Activated CD4-positive, alpha-beta T cell treated with anti-CD3 and anti-CD28 coated beads for 36 hours (primary cell): Measurements from ENCODE around the gene FST. TPM values are rescaled to one million over a fixed set of nuclear protein-coding genes. Genes with fewer than 3 reads are reported as not detected.

Source experiments
- ATAC-seq: fragments of 200-7000 bp; cut with Tn5 transposase; one replicate; pipeline ENCODE4 v1.10.0; 2021; ENCODE audit warnings: mild to moderate bottlenecking, moderate library complexity
- CTCF ChIA-PET: fragments of 350-600 bp; sonication (Branson Sonifier 250); formaldehyde crosslinking; loops from one replicate; lab custom pipeline; 2021; ENCODE audit warnings: antibody characterized with exemption; lab: Charles Lee
- POLR2A ChIA-PET: fragments of 350-600 bp; sonication (Branson Sonifier 250); formaldehyde crosslinking; loops from one replicate; lab custom pipeline; 2021; ENCODE audit warnings: antibody characterized with exemption, inconsistent platforms; lab: Charles Lee
- DNase-seq: peaks from one replicate; pipeline ENCODE4 v3.0.0-alpha.2; 2020
- H3K27ac Mint-ChIP-seq: one replicate; pipeline ENCODE4 v1.8.0; 2021; ENCODE audit warnings: mixed read lengths
- H3K27me3 Mint-ChIP-seq: one replicate; pipeline ENCODE4 v1.8.0; 2021; ENCODE audit warnings: mixed read lengths
- H3K36me3 Mint-ChIP-seq: one replicate; pipeline ENCODE4 v1.8.0; 2021; ENCODE audit warnings: low read depth, mixed read lengths
- H3K4me1 Mint-ChIP-seq: one replicate; pipeline ENCODE4 v1.8.0; 2021; ENCODE audit warnings: mixed read lengths
- H3K4me3 Mint-ChIP-seq: one replicate; pipeline ENCODE4 v1.8.0; 2021; ENCODE audit warnings: mild to moderate bottlenecking, moderate library complexity, mixed read lengths
- H3K9me3 Mint-ChIP-seq: one replicate; pipeline ENCODE4 v1.8.0; 2021; ENCODE audit warnings: low read depth, mixed read lengths
- intact Hi-C, 2 experiments: fragments of 100-400 bp; cut with DNase I in 1 of 2; cut with micrococcal nuclease in 1 of 2; formaldehyde crosslinking; loops; one replicate each; pipeline versions ENCODE4 v1.14.2 to v1.15.1; 2022 to 2024; cut with DNase I, micrococcal nuclease
- total RNA-seq, 2 experiments: library from RNA; stranded (reverse); gene quantifications; one replicate each; pipeline ENCODE4 v1.2.3, GENCODE V29; 2021

The FST gene
- total RNA-seq, 2 experiments from 2014 or later = 0.43 to 0.54 TPM

GRCh38 chr5:53488195-53488722, 7.8 kb downstream of the FST start:
- no peak overlapping the region for H3K4me3 Mint-ChIP-seq
- H3K27me3 Mint-ChIP-seq = peaks cover 35% of the 10 kb centered on the region
- no peak overlapping the region for H3K27ac Mint-ChIP-seq
- CTCF ChIA-PET = no interaction called here
- POLR2A ChIA-PET = no interaction called here
- no peaks in the 10 kb centered on the region for H3K9me3 Mint-ChIP-seq
- no peaks in the 10 kb centered on the region for H3K36me3 Mint-ChIP-seq
- intact Hi-C loops = no loop called here
- DNase-seq = no peak
- H3K4me1 Mint-ChIP-seq = peaks cover 4% of the 10 kb centered on the region
- no peak for ATAC-seq

GRCh38 chr5:53490747-53491146, 10.3 kb downstream of the FST start:
- Mint-ChIP-seq H3K36me3 (no peaks in the 10 kb centered on the region), H3K27ac (no peak overlapping the region), H3K4me3 (no peak overlapping the region), H3K27me3 (peaks cover 40% of the 10 kb centered on the region), H3K4me1 (peaks cover 3% of the 10 kb centered on the region), H3K9me3 (peaks cover 4% of the 10 kb centered on the region)
- DNase-seq = no peak
- POLR2A ChIA-PET = no interaction called here
- no peak for ATAC-seq
- CTCF ChIA-PET = no interaction called here
- intact Hi-C loops = no loop called here

GRCh38 chr5:53501054-53501453, 20.6 kb downstream of the FST start:
- no peaks in the 10 kb centered on the region for H3K9me3 Mint-ChIP-seq
- DNase-seq = no peak
- H3K27me3 Mint-ChIP-seq = peaks cover 15% of the 10 kb centered on the region
- ATAC-seq = no peak
- H3K4me3 Mint-ChIP-seq = no peak overlapping the region
- no peaks in the 10 kb centered on the region for H3K36me3 Mint-ChIP-seq
- ChIA-PET CTCF (no interaction called here), POLR2A (no interaction called here)
- intact Hi-C loops = no loop called here
- H3K27ac Mint-ChIP-seq = no peak overlapping the region
- H3K4me1 Mint-ChIP-seq = no peaks in the 10 kb centered on the region

- peaks cover under 1% of the 10 kb centered on the region for H3K9me3 Mint-ChIP-seq
- H3K27me3 Mint-ChIP-seq = peaks cover 10% of the 10 kb centered on the region
- H3K4me1 Mint-ChIP-seq = no peaks in the 10 kb centered on the region
- ChIA-PET CTCF (no interaction called here), POLR2A (no interaction called here)
- ATAC-seq (no peak), DNase-seq (no peak)
- intact Hi-C loops = no loop called here
- no peaks in the 10 kb centered on the region for H3K36me3 Mint-ChIP-seq
- no peak overlapping the region for H3K4me3 Mint-ChIP-seq
- no peak overlapping the region for H3K27ac Mint-ChIP-seq
Observed at GRCh38 chr5:53503562-53504218, 23.3 kb downstream of the FST start.

- Mint-ChIP-seq H3K36me3 (no peaks in the 10 kb centered on the region), H3K27ac (no peak overlapping the region), H3K27me3 (peaks cover 5% of the 10 kb centered on the region), H3K9me3 (peaks cover 7% of the 10 kb centered on the region), H3K4me3 (no peak overlapping the region), H3K4me1 (no peaks in the 10 kb centered on the region)
- ATAC-seq (no peak), DNase-seq (no peak)
- ChIA-PET POLR2A (interaction anchor here (0.6 kb wide), 1 partner anchor 186 kb away, joined by 3 read pairs; no protein-coding TSS in a partner anchor), CTCF (no interaction called here)
- intact Hi-C loops = no loop called here
Observed at GRCh38 chr5:53507013-53507412, 26.6 kb downstream of the FST start.

- ATAC-seq (no peak), DNase-seq (no peak)
- Mint-ChIP-seq H3K4me3 (no peak overlapping the region), H3K36me3 (no peaks in the 10 kb centered on the region), H3K9me3 (peaks cover 7% of the 10 kb centered on the region), H3K27ac (no peak overlapping the region), H3K4me1 (no peaks in the 10 kb centered on the region), H3K27me3 (peaks cover 5% of the 10 kb centered on the region)
- intact Hi-C loops = no loop called here
- ChIA-PET POLR2A (no interaction called here), CTCF (interaction anchor here (0.6 kb wide), 1 partner anchor 71 kb away, joined by 3 read pairs; no protein-coding TSS in a partner anchor)
Observed at GRCh38 chr5:53508125-53508524, 27.7 kb downstream of the FST start.

GRCh38 chr5:53512539-53512938, 32.1 kb downstream of the FST start:
- ATAC-seq (no peak), DNase-seq (no peak)
- Mint-ChIP-seq H3K4me1 (no peaks in the 10 kb centered on the region), H3K27ac (no peak overlapping the region), H3K36me3 (no peaks in the 10 kb centered on the region), H3K9me3 (peaks cover 7% of the 10 kb centered on the region), H3K27me3 (peaks cover 6% of the 10 kb centered on the region), H3K4me3 (no peak overlapping the region)
- CTCF ChIA-PET = no interaction called here
- intact Hi-C loops = no loop called here
- POLR2A ChIA-PET = no interaction called here

GRCh38 chr5:53515988-53516387, 35.6 kb downstream of the FST start:
- ChIA-PET CTCF (interaction anchor here (0.7 kb wide), 1 partner anchor 311 kb away, joined by 3 read pairs; no protein-coding TSS in a partner anchor), POLR2A (no interaction called here)
- H3K27me3 Mint-ChIP-seq = peaks cover 19% of the 10 kb centered on the region
- H3K4me1 Mint-ChIP-seq = no peaks in the 10 kb centered on the region
- no peak for ATAC-seq
- no peaks in the 10 kb centered on the region for H3K36me3 Mint-ChIP-seq
- no peaks in the 10 kb centered on the region for H3K9me3 Mint-ChIP-seq
- intact Hi-C loops = no loop called here
- no peak overlapping the region for H3K4me3 Mint-ChIP-seq
- H3K27ac Mint-ChIP-seq = no peak overlapping the region
- DNase-seq = no peak

GRCh38 chr5:53520813-53521212, 40.4 kb downstream of the FST start:
- H3K9me3 Mint-ChIP-seq = peaks cover 3% of the 10 kb centered on the region
- no peaks in the 10 kb centered on the region for H3K4me1 Mint-ChIP-seq
- intact Hi-C loops = no loop called here
- no peak overlapping the region for H3K27ac Mint-ChIP-seq
- peaks cover 20% of the 10 kb centered on the region for H3K27me3 Mint-ChIP-seq
- DNase-seq (no peak), ATAC-seq (no peak)
- no peaks in the 10 kb centered on the region for H3K36me3 Mint-ChIP-seq
- POLR2A ChIA-PET = no interaction called here
- no peak overlapping the region for H3K4me3 Mint-ChIP-seq
- CTCF ChIA-PET = no interaction called here

Other genes starting within 250 kb of the FST start
- gene NDUFS4, start 80.0 kb downstream of the FST start, total RNA-seq = 10 to 100 TPM; 52.2 to 69.1 TPM